Activated CD4-positive, alpha-beta T cell treated with anti-CD3 and anti-CD28 coated beads for 4 hours (primary cell): ENCODE results near the gene LAD1.

ENCODE experiments used
- DNase-seq, 2 donors: peaks; one replicate each; pipeline ENCODE4 v3.0.0-alpha.2; 2020

The LAD1 gene

GRCh38 chr1:201391225-201391624 is 7.9 kb downstream of the LAD1 start:
- no peak for DNase-seq

- no peak for DNase-seq
Measured at GRCh38 chr1:201389051-201389450, 10.1 kb downstream of the LAD1 start.

- no peak for DNase-seq
Measured at GRCh38 chr1:201386208-201386607, 12.9 kb downstream of the LAD1 start.

- no peak for DNase-seq
Measured at GRCh38 chr1:201385299-201385891, 13.7 kb downstream of the LAD1 start.

- no peak for DNase-seq
Measured at GRCh38 chr1:201384406-201384782, 14.7 kb downstream of the LAD1 start.

- DNase-seq = no peak
Measured at GRCh38 chr1:201383647-201384405, 15.3 kb downstream of the LAD1 start.

- no peak for DNase-seq
Measured at GRCh38 chr1:201381130-201381529, 18.0 kb downstream of the LAD1 start.

GRCh38 chr1:201379733-201380242 is 19.3 kb downstream of the LAD1 start:
- DNase-seq = no peak

GRCh38 chr1:201378804-201379203 is 20.3 kb downstream of the LAD1 start:
- DNase-seq = no peak

GRCh38 chr1:201377611-201378092 is 21.5 kb downstream of the LAD1 start, which contains the start of gene TNNT2:
Gene TNNT2 (minus strand): TSS chr1:201377680. CDS start chr1:201373254, 4,426 bp downstream.
- no peak for DNase-seq

GRCh38 chr1:201376464-201377374 is 22.4 kb downstream of the LAD1 start:
- DNase-seq = no peak

GRCh38 chr1:201376107-201376463 is 23.0 kb downstream of the LAD1 start:
- DNase-seq = no peak

GRCh38 chr1:201375169-201375568 is 24.0 kb downstream of the LAD1 start:
- DNase-seq = no peak

GRCh38 chr1:201374364-201374763 is 24.8 kb downstream of the LAD1 start:
- DNase-seq = no peak

GRCh38 chr1:201371792-201372191 is 27.3 kb downstream of the LAD1 start:
- no peak for DNase-seq

GRCh38 chr1:201371276-201371675 is 27.8 kb downstream of the LAD1 start:
- DNase-seq = no peak

- DNase-seq = no peak
Measured at GRCh38 chr1:201370500-201370899, 28.6 kb downstream of the LAD1 start.

GRCh38 chr1:201369209-201369608 is 29.9 kb downstream of the LAD1 start:
- DNase-seq = no peak

GRCh38 chr1:201366696-201367095 is 32.4 kb downstream of the LAD1 start:
- DNase-seq = no peak

GRCh38 chr1:201365251-201365650 is 33.9 kb downstream of the LAD1 start:
- no peak for DNase-seq

GRCh38 chr1:201364808-201365105 is 34.4 kb downstream of the LAD1 start:
- no peak for DNase-seq

- DNase-seq = no peak
Measured at GRCh38 chr1:201363467-201363866, 35.7 kb downstream of the LAD1 start.

GRCh38 chr1:201362906-201363305 is 36.2 kb downstream of the LAD1 start:
- no peak for DNase-seq
